H1 (cell line): Measurements from ENCODE around the gene CDC37. TPM values are rescaled to one million over a fixed set of nuclear protein-coding genes. Genes with fewer than 3 reads are reported as not detected.
A peak's percentile ranks its signal among the peaks of the same experiment; 100 is the strongest.

ENCODE experiments used
- CTCF ChIA-PET: fragments of 300-600 bp; sonication (Branson Sonifier 250); formaldehyde crosslinking; loops from one replicate; lab custom pipeline; 2021; ENCODE audit not compliant: partially characterized antibody; lab: Charles Lee
- POLR2A ChIA-PET: fragments of 300-600 bp; sonication (Branson Sonifier 250); formaldehyde crosslinking; loops from one replicate; lab custom pipeline; 2021; ENCODE audit warnings: inconsistent platforms; ENCODE audit not compliant: partially characterized antibody; lab: Charles Lee
- DNase-seq, 2 experiments: peaks; one replicate each; pipeline versions ENCODE4 v3.0.0 to v3.0.0-alpha.2; 2010 to 2022; ENCODE audit warnings: low spot score in 2 of 2, low read depth in 1 of 2, mixed read lengths in 1 of 2
- FAIRE-seq: peaks from 2 replicates; lab custom pipeline; 2011; peaks lifted over from hg19 to GRCh38; lab: Jason Lieb, UNC
- H2AFZ ChIP-seq: 2 replicates; pipeline ENCODE4 v1.8.1; 2012; ENCODE audit warnings: low read length, inconsistent platforms
- H2AK5ac ChIP-seq: 2 replicates; pipeline ENCODE4 v1.6.1; 2013; ENCODE audit warnings: low read depth, low read length
- H2BK120ac ChIP-seq: replicated peaks from 2 replicates; pipeline ENCODE3; 2013; ENCODE audit warnings: low read depth, low read length, inconsistent platforms
- H2BK12ac ChIP-seq: 2 replicates; pipeline ENCODE4 v1.6.1; 2013; ENCODE audit warnings: low read depth, low read length
- H2BK15ac ChIP-seq: 2 replicates; pipeline ENCODE4 v1.6.1; 2013; ENCODE audit warnings: low read length
- H2BK20ac ChIP-seq: 2 replicates; pipeline ENCODE4 v1.6.1; 2013; ENCODE audit warnings: low read length
- H2BK5ac ChIP-seq: 2 replicates; pipeline ENCODE4 v1.6.1; 2013; ENCODE audit warnings: low read depth, low read length
- H3K14ac ChIP-seq: 2 replicates; pipeline ENCODE4 v1.6.1; 2013; ENCODE audit warnings: inconsistent platforms; ENCODE audit not compliant: insufficient read length
- H3K18ac ChIP-seq: 2 replicates; pipeline ENCODE4 v1.6.1; 2013; ENCODE audit warnings: low read length; ENCODE audit errors: extremely low read depth
- H3K23ac ChIP-seq: 2 replicates; pipeline ENCODE4 v1.6.1; 2013; ENCODE audit warnings: inconsistent platforms; ENCODE audit not compliant: insufficient read length
- H3K23me2 ChIP-seq: 2 replicates; pipeline ENCODE4 v1.6.1; 2013; ENCODE audit warnings: low read depth, low read length
- H3K27ac ChIP-seq: 2 replicates; pipeline ENCODE4 v1.6.1; 2011; ENCODE audit warnings: low read depth, low read length, inconsistent platforms
- H3K27me3 ChIP-seq, 4 experiments: replicated peaks in 1 of 4; 1 replicate in 1 of 4; 2 replicates in 3 of 4; pipeline versions ENCODE4 v1.6.1 to v1.8.1; 2011 to 2013; ENCODE audit warnings: low read length in 3 of 4, mild to moderate bottlenecking in 3 of 4, inconsistent platforms in 2 of 4, mixed read lengths in 2 of 4, moderate library complexity in 1 of 4; ENCODE audit not compliant: control insufficient read depth in 3 of 4, insufficient read depth in 3 of 4; ENCODE audit errors: extremely low read depth in 1 of 4
- H3K36me3 ChIP-seq, 4 experiments: 2 replicates each; pipeline versions ENCODE4 v1.6.1 to v1.8.1; 2011 to 2013; ENCODE audit warnings: mild to moderate bottlenecking in 4 of 4, low read length in 3 of 4, moderate library complexity in 2 of 4, control low read depth in 1 of 4, inconsistent platforms in 1 of 4; ENCODE audit not compliant: insufficient read depth in 4 of 4, control insufficient read depth in 2 of 4
- H3K4ac ChIP-seq: replicated peaks from 2 replicates; pipeline ENCODE3; 2013; ENCODE audit warnings: low read length, low read depth, mixed read lengths, inconsistent platforms; ENCODE audit not compliant: insufficient read length
- H3K4me1 ChIP-seq, 4 experiments: replicated peaks in 1 of 4; 1 replicate in 1 of 4; 2 replicates in 3 of 4; pipeline versions ENCODE4 v1.6.1 to v1.8.1; 2011 to 2013; ENCODE audit warnings: low read length in 3 of 4, inconsistent platforms in 2 of 4, mixed read lengths in 1 of 4; ENCODE audit not compliant: insufficient read depth in 4 of 4, control insufficient read depth in 3 of 4
- H3K4me2 ChIP-seq, 2 experiments: 2 replicates each; pipeline versions ENCODE4 v1.6.1 to v1.8.1; 2011 to 2013; ENCODE audit warnings: low read depth in 2 of 2, low read length in 2 of 2, control low read depth in 1 of 2, inconsistent platforms in 1 of 2, mild to moderate bottlenecking in 1 of 2; ENCODE audit not compliant: insufficient read depth in 1 of 2
- H3K4me3 ChIP-seq, 4 experiments: fragments of 200-600, 300-600 bp in 1 of 4; sonication (generic), shearing (Covaris generic), sonication (Bioruptor Twin) in 1 of 4; 2 replicates each; pipeline versions ENCODE4 v1.5.1 to v1.8.1; 2011 to 2016; ENCODE audit warnings: low read length in 4 of 4, low read depth in 3 of 4, control low read depth in 2 of 4, inconsistent platforms in 2 of 4, mild to moderate bottlenecking in 2 of 4, mixed read lengths in 1 of 4, moderate library complexity in 1 of 4; ENCODE audit not compliant: insufficient read depth in 2 of 4; ENCODE audit errors: extremely low read depth in 1 of 4
- H3K56ac ChIP-seq: replicated peaks from 2 replicates; pipeline ENCODE3; 2013; ENCODE audit warnings: low read depth, mild to moderate bottlenecking, mixed read lengths, low read length, inconsistent platforms; ENCODE audit not compliant: insufficient read length
- H3K79me1 ChIP-seq: 2 replicates; pipeline ENCODE4 v1.6.1; 2013; ENCODE audit warnings: low read depth, low read length, control low read depth
- H3K79me2 ChIP-seq, 2 experiments: 2 replicates each; pipeline versions ENCODE4 v1.6.1 to v1.8.1; 2012 to 2013; ENCODE audit warnings: low read length in 2 of 2, mild to moderate bottlenecking in 2 of 2, inconsistent platforms in 1 of 2; ENCODE audit not compliant: insufficient read depth in 2 of 2, control insufficient read depth in 1 of 2
- H3K9ac ChIP-seq, 4 experiments: replicated peaks in 1 of 4; 1 replicate in 1 of 4; 2 replicates in 3 of 4; pipeline versions ENCODE4 v1.6.1 to v1.8.1; 2011 to 2013; ENCODE audit warnings: low read depth in 3 of 4, low read length in 3 of 4, control low read depth in 2 of 4, mild to moderate bottlenecking in 2 of 4, moderate library complexity in 2 of 4, inconsistent platforms in 1 of 4; ENCODE audit errors: extremely low read depth in 1 of 4
- H3K9me3 ChIP-seq, 2 experiments: 2 replicates each; pipeline versions ENCODE4 v1.6.1 to v1.8.1; 2012 to 2013; ENCODE audit warnings: mild to moderate bottlenecking in 2 of 2, moderate library complexity in 2 of 2, control low read depth in 1 of 2, inconsistent platforms in 1 of 2, low read depth in 1 of 2, low read length in 1 of 2, mixed read lengths in 1 of 2; ENCODE audit not compliant: insufficient read depth in 2 of 2
- H4K20me1 ChIP-seq, 2 experiments: replicated peaks in 1 of 2; 2 replicates each; pipeline versions ENCODE3 to v1.8.1; 2011 to 2013; ENCODE audit warnings: inconsistent platforms in 2 of 2, low read length in 2 of 2, mild to moderate bottlenecking in 1 of 2; ENCODE audit not compliant: insufficient read depth in 2 of 2, control insufficient read depth in 1 of 2
- H4K5ac ChIP-seq: 2 replicates; pipeline ENCODE4 v1.6.1; 2013; ENCODE audit warnings: low read length, low read depth, mixed read lengths, inconsistent platforms; ENCODE audit not compliant: insufficient read length
- H4K8ac ChIP-seq: 2 replicates; pipeline ENCODE4 v1.8.0; 2013; ENCODE audit warnings: mild to moderate bottlenecking, moderate library complexity, low read length, inconsistent platforms; ENCODE audit not compliant: insufficient read depth; ENCODE audit errors: extremely low read depth
- H4K91ac ChIP-seq: replicated peaks from 2 replicates; pipeline ENCODE3; 2013; ENCODE audit warnings: low read length, mixed read lengths, inconsistent platforms; ENCODE audit not compliant: insufficient read length
- EGR1 ChIP-seq: IDR thresholded peaks from 2 replicates; pipeline ENCODE4 v1.6.1; 2011; ENCODE audit warnings: low read depth, low read length, borderline replicate concordance
- FOSL1 ChIP-seq: IDR thresholded peaks from 2 replicates; pipeline ENCODE4 v1.6.1; 2011; ENCODE audit warnings: mild to moderate bottlenecking, low read depth, low read length, moderate library complexity; ENCODE audit not compliant: insufficient read depth
- JUN ChIP-seq: IDR thresholded peaks from 2 replicates; pipeline ENCODE4 v1.6.1; 2011; ENCODE audit warnings: low read depth, mild to moderate bottlenecking, improper control_type of control experiment, low read length
- KDM1A ChIP-seq: fragments of 200-600, 300-600 bp; sonication (generic); IDR thresholded peaks from 2 replicates; pipeline ENCODE4 v1.7.1; 2016; ENCODE audit warnings: mild to moderate bottlenecking, low read length, borderline replicate concordance
- NANOG ChIP-seq: IDR thresholded peaks from 2 replicates; pipeline ENCODE4 v1.6.1; 2011; ENCODE audit warnings: low read length, low read depth, mild to moderate bottlenecking, inconsistent platforms; ENCODE audit not compliant: insufficient read depth, poor library complexity, severe bottlenecking
- NRF1 ChIP-seq: IDR thresholded peaks from 2 replicates; pipeline ENCODE4 v1.6.1; 2011; ENCODE audit warnings: mild to moderate bottlenecking, low read depth, low read length, improper control_type of control experiment
- PHF8 ChIP-seq: fragments of 200-600 bp; sonication (generic); conservative IDR thresholded peaks from 2 replicates; pipeline ENCODE4 v1.7.1; 2012; ENCODE audit warnings: low read depth, mild to moderate bottlenecking, inconsistent platforms, low read length, moderate library complexity
- RAD21 ChIP-seq, 2 experiments: IDR thresholded peaks in 1 of 2; conservative IDR thresholded peaks in 1 of 2; 2 replicates each; pipeline ENCODE4 v1.6.1; 2011; ENCODE audit warnings: low read depth in 2 of 2, low read length in 2 of 2, improper control_type of control experiment in 1 of 2, inconsistent platforms in 1 of 2, mild to moderate bottlenecking in 1 of 2, moderate library complexity in 1 of 2
- RFX5 ChIP-seq: IDR thresholded peaks from 2 replicates; pipeline ENCODE4 v1.6.1; 2011; ENCODE audit warnings: low read depth, low read length, improper control_type of control experiment, borderline replicate concordance
- SIRT6 ChIP-seq: IDR thresholded peaks from one replicate; pipeline ENCODE4 v1.7.1; 2012; ENCODE audit warnings: low read length, inconsistent platforms
- SP1 ChIP-seq: IDR thresholded peaks from 2 replicates; pipeline ENCODE4 v1.6.1; 2011; ENCODE audit warnings: low read depth, low read length
- SP2 ChIP-seq: IDR thresholded peaks from 2 replicates; pipeline ENCODE4 v1.6.1; 2012; ENCODE audit warnings: mild to moderate bottlenecking, low read length, inconsistent platforms
- SUZ12 ChIP-seq: fragments of 200-600 bp; sonication (generic); IDR thresholded peaks from 2 replicates; pipeline ENCODE4 v1.6.1; 2012; ENCODE audit warnings: mild to moderate bottlenecking, inconsistent platforms, low read length, moderate library complexity, mixed read lengths
- WGBS, 2 experiments: shearing (Covaris generic) in 1 of 2; methylation state at CpG; one replicate each; pipeline versions ENCODE4 v1.1.6 to v1.1.7; 2013 to 2015; ENCODE audit warnings: low lambda C conversion rate in 2 of 2, mixed read lengths in 2 of 2, inconsistent platforms in 1 of 2, low coverage in 1 of 2, missing lambda C conversion rate in 1 of 2; ENCODE audit not compliant: insufficient replicate concordance in 2 of 2, insufficient coverage in 1 of 2, insufficient read length in 1 of 2; ENCODE audit errors: extremely low coverage in 1 of 2, missing lambda C conversion rate in 1 of 2; 5-methylcytosine and 5-hydroxymethylcytosine counted together
- polyA plus RNA-seq, 7 experiments: library from polyadenylated mRNA; depleted of rRNA in 3 of 7; stranded (reverse) in 5 of 7; unstranded in 2 of 7; fragments of >200 nt in 5 of 7; fragments of 200-250 nt in 2 of 7; gene quantifications; 1 replicate in 5 of 7; 2 replicates in 1 of 7; 4 replicates in 1 of 7; pipeline versions ENCODE4 v1.2.1 to v1.2.3, GENCODE V29; 2011 to 2013; ENCODE audit warnings: missing spikeins in 2 of 7, mixed read lengths in 2 of 7
- total RNA-seq: library from RNA; stranded (reverse); fragmentation: NEBNext Ultra II Directional; extraction: Animal tissue kit (Norgen Biotek cat#: 25700); gene quantifications from 2 replicates; pipeline ENCODE4 v1.2.1, GENCODE V29; 2021
- TF ChIP-seq, protein P1 (sequence below): IDR thresholded peaks from 2 replicates; pipeline ENCODE4 v1.6.1; 2012; ENCODE audit warnings: inconsistent platforms

Gene CDC37
- total and polyA plus RNA-seq, 2 of the 8 experiments (the other 6 are each of a cell fraction or from before 2014, with no cell fraction given): 162 to 181 TPM

DNA sequence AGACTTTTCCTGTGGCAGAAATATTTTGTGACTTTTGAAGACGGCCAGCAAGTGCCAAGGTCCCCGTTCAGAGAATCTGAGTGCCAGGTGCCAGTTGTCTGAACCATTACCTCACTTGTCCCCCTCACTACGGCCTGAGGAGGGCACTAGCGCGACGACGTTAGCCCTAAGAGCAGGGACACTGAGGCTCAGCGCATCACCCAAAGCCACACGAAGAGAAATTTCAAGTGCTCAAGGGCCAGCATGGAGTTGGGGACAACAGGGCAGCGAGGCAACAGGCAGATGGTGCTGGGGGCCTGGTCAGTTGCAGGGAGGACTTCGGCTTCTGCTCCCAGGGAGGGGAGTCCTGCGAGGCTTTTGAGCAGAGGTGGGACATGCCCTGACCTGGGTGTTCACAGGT is 13.5 kb downstream of the CDC37 start:
- Histone ChIP-seq H3K79me1 (no peaks in the 10 kb centered on the region), H2BK5ac (no peak overlapping the region), H4K20me1 (peaks cover 0 to 6% of the 10 kb centered on the region in 2 experiments), H3K23ac (no peak overlapping the region), H3K18ac (no peak overlapping the region), H3K9me3 (no peaks in the 10 kb centered on the region), H3K27ac (no peak overlapping the region), H3K4ac (no peak overlapping the region), H4K8ac (peak overlapping the region; percentile 54), H2AK5ac (no peak overlapping the region), H3K79me2 (no peaks in the 10 kb centered on the region), H3K56ac (no peak overlapping the region), H2BK15ac (no peak overlapping the region), H3K27me3 (no peaks in the 10 kb centered on the region), H2BK120ac (no peak overlapping the region), H3K14ac (no peak overlapping the region), H4K91ac (no peak overlapping the region), H3K23me2 (no peaks in the 10 kb centered on the region), H3K36me3 (peaks cover 0 to 29% (median 14%) of the 10 kb centered on the region in 4 experiments; a peak in 7 of 8 replicates), H2BK20ac (no peak overlapping the region), H3K9ac (no peak overlapping the region), H3K4me3 (no peak overlapping the region), H2BK12ac (no peak overlapping the region), H2AFZ (no peak overlapping the region), H4K5ac (no peak overlapping the region), H3K4me1 (peaks cover 0 to 3% (median 0%) of the 10 kb centered on the region in 4 experiments; a peak in 1 of 7 replicates), H3K4me2 (no peak overlapping the region)
- peak; percentile 52 for FAIRE-seq
- ChIA-PET CTCF (interaction anchor here (0.6 to 6.0 kb wide), 22 partner anchors 8 to 259 kb away, joined by 3 to 122 read pairs (median 8); partner anchors contain the start of genes ICAM1 and ICAM5), POLR2A (interaction anchor here (1.8 to 3.9 kb wide), 2 partner anchors 16 to 119 kb away, joined by 5 to 28 read pairs; partner anchors contain the start of gene ICAM1)
- peak in 1 of 2 experiments; percentile 66 for DNase-seq
- 73% methylated on average over 12 of the region's 12 CpGs; no CpG with 5 or more reads in 1 of the 2 experiments for WGBS, 2 experiments
- TF ChIP-seq RFX5 (no peak), NANOG (no peak), KDM1A (no peak), PHF8 (no peak), SIRT6 (no peak), SP1 (no peak), SP2 (no peak), JUN (no peak), SUZ12 (no peak), NRF1 (no peak), EGR1 (no peak), RAD21 (IDR thresholded peaks at IDR 0.05 in 1 of 2, conservative IDR thresholded peaks at IDR 0.05 in 1 of 2; ENCODE audit: low read depth in 2 of 2, low read length in 2 of 2) (peak; percentile 18 to 26; a peak in 2 of 4 replicates), FOSL1 (no peak)
- TF ChIP-seq, protein P1, sequence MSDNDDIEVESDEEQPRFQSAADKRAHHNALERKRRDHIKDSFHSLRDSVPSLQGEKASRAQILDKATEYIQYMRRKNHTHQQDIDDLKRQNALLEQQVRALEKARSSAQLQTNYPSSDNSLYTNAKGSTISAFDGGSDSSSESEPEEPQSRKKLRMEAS: no peak
